GM06990 (cell line): Measurements from ENCODE around the gene PRKCB.
A peak's percentile ranks its signal among the peaks of the same experiment; 100 is the strongest.

Source experiments
- DNase-seq: peaks from one replicate; pipeline ENCODE4 v3.0.0-alpha.2; 2011; ENCODE audit not compliant: insufficient read length; ENCODE audit errors: extremely low read depth
- H3K27me3 ChIP-seq: replicated peaks from 2 replicates; pipeline ENCODE4 v1.6.0; 2011; ENCODE audit warnings: low read length; ENCODE audit not compliant: control insufficient read depth, insufficient read depth
- H3K36me3 ChIP-seq: 2 replicates; pipeline ENCODE4 v1.5.1; 2011; ENCODE audit warnings: low read length; ENCODE audit not compliant: control insufficient read depth, insufficient read depth
- H3K4me3 ChIP-seq: replicated peaks from 2 replicates; pipeline ENCODE4 v1.5.1; 2011; ENCODE audit warnings: low read depth, mild to moderate bottlenecking, control low read depth, low read length
- TF ChIP-seq, protein P1 (sequence below): IDR thresholded peaks from 2 replicates; pipeline ENCODE4 v1.5.1; 2011; ENCODE audit warnings: low read length, control low read depth, mild to moderate bottlenecking, inconsistent platforms; ENCODE audit not compliant: insufficient read depth, poor library complexity, severe bottlenecking

The PRKCB gene

DNA sequence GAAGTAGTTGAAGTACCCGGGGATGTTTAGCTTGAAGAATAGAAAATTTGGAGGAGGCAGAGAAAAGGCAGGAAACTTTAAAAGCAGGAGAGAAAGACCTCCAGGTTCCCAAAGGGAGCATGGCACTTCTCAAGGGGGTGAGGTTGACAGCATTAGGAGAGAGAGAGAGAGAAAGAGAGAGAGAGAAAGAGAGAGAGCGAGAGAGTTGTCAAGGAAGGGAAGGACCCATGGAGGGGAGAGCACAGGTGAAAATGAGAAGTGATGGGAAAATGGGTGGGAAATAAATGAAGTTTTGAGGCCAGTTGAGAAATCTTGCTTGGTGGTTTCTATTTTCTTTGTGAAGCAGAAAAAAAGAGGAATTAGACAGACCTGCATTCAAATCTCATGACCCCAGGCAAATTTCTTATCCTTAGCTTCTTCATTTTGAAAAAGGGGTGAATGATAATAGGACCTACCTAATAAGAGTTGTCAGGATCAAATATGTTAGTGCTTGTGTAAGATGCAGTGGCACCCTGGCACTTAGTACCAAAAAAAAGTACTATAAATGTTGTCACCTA lies 24.0 kb downstream of the PRKCB start:
- Histone ChIP-seq H3K4me3 (no peak overlapping the region), H3K27me3 (no peaks in the 10 kb centered on the region), H3K36me3 (no peaks in the 10 kb centered on the region)
- TF ChIP-seq, protein P1, sequence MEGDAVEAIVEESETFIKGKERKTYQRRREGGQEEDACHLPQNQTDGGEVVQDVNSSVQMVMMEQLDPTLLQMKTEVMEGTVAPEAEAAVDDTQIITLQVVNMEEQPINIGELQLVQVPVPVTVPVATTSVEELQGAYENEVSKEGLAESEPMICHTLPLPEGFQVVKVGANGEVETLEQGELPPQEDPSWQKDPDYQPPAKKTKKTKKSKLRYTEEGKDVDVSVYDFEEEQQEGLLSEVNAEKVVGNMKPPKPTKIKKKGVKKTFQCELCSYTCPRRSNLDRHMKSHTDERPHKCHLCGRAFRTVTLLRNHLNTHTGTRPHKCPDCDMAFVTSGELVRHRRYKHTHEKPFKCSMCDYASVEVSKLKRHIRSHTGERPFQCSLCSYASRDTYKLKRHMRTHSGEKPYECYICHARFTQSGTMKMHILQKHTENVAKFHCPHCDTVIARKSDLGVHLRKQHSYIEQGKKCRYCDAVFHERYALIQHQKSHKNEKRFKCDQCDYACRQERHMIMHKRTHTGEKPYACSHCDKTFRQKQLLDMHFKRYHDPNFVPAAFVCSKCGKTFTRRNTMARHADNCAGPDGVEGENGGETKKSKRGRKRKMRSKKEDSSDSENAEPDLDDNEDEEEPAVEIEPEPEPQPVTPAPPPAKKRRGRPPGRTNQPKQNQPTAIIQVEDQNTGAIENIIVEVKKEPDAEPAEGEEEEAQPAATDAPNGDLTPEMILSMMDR = no peak
- DNase-seq = no peak

DNA sequence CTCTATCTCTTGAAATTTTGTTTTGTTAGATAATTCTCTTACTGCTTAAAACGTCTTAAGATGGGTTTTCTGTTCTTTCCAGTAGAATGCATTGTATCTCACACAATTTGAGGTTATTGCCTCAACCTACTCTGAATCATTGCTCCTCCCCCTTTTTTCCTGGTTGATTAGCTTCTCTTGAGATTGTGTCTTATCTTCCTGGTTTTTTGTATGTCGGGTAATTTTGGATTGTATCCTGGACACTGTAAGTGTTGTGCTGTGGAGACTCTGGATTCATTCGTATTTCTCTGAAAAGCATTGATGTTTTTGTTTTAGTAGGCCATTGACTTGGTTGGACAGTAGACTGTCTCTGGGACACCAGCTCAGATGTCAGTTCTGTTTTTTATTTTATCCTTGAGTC lies 26.1 kb downstream of the PRKCB start:
- TF ChIP-seq, protein P1 = no peak
- Histone ChIP-seq H3K36me3 (no peaks in the 10 kb centered on the region), H3K27me3 (no peaks in the 10 kb centered on the region), H3K4me3 (no peak overlapping the region)
- DNase-seq = no peak

DNA sequence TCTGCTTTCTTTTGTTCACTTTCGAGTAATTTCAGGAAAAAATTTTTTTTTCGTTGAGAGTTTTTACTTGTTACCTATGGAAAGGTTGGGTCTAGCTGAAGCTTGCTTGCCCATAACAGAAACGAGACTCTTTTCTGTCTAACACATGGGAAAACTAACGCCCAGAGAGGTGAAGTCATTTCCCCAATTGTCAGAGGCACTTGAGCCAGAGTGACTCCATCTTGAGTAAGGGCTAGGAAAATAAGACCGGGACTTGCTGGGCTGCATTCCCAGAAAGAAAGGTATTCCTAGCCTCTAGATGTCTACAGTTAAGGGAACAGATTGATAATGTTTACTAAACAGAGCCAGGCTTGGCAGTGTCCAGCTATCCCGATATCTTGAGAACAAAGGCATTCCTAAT lies 26.8 kb downstream of the PRKCB start:
- H3K36me3 ChIP-seq = no peaks in the 10 kb centered on the region
- H3K27me3 ChIP-seq = no peaks in the 10 kb centered on the region
- DNase-seq = no peak
- TF ChIP-seq, protein P1 = no peak
- H3K4me3 ChIP-seq = no peak overlapping the region

DNA sequence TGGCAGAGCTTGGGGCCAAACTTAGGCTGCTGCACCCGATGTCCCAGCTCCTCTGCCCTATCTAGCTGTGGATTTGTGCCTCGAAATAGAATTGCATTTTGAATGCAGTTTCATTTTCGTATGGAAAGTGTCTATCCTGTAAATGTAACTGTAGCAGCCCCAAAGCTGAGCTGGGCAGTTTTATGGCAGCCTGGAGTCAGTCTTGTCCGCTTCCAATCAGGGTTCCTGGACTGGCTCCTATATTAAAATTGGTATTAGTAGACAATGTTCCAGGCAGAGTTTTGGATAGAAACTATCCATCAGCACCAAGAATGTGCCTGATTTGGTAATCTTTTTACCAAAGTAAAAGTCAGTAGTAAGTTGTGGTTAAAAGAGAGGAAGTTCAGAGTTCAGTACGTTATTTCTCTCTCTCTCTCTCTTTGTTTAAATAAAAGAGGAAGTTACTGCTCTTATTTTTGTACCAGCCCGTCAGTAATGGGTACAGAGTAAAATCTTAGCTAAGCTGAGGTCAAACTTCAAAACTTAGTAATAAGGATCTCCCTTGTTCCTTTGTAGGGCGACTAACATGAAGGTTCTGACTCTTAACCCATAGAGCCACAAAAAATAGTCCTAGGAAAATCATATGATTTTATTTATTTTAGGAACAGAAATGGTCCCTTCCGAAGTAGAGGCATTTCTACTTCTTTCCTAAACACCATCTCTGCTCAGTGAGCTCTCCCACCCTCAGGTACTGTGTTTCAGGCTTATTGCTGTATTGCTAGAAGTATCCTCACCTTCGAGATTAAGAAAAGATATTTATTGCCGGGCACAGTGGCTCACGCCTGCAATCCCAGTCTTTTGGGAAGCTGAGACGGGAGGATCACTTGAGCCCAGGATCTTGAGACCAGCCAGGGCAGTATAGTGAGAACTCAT lies 28.0 kb downstream of the PRKCB start:
- DNase-seq = peak; percentile 73
- H3K4me3 ChIP-seq = peak overlapping the region; percentile 33

DNA sequence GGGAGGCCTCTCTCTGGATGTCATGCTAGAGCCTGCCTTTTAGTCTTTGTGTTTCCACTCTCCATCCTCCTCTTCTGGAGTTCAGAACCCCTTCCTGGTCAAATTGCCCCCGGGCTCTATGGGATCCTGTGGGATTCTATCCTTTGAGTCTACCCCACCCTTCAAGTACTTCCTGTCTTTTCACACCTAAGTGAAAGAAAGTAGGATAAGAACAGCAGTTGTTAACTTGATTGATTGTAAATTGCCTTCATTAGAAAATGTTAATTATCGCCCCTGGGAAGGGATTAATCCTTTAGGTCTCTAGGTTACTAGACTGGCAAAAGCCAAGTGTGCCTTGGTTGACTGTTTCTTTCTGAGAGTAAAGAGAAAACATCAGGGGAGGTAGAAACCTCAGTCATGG lies 30.1 kb downstream of the PRKCB start:
- Histone ChIP-seq H3K27me3 (no peaks in the 10 kb centered on the region), H3K4me3 (no peak overlapping the region), H3K36me3 (peaks cover 10% of the 10 kb centered on the region)
- TF ChIP-seq, protein P1 = no peak
- no peak for DNase-seq

More for the DNA sequence above, 28.0 kb downstream of the PRKCB start:
- H3K27me3 ChIP-seq = no peaks in the 10 kb centered on the region
- TF ChIP-seq, protein P1 = no peak
- H3K36me3 ChIP-seq = peaks cover 1% of the 10 kb centered on the region
